Measurements from ENCODE around the gene SNX25. TPM values are rescaled to one million over a fixed set of nuclear protein-coding genes. Genes with fewer than 3 reads are reported as not detected.

The SNX25 gene
- total RNA-seq, 1 donor from 2014 or later = 74.7 TPM

DNA sequence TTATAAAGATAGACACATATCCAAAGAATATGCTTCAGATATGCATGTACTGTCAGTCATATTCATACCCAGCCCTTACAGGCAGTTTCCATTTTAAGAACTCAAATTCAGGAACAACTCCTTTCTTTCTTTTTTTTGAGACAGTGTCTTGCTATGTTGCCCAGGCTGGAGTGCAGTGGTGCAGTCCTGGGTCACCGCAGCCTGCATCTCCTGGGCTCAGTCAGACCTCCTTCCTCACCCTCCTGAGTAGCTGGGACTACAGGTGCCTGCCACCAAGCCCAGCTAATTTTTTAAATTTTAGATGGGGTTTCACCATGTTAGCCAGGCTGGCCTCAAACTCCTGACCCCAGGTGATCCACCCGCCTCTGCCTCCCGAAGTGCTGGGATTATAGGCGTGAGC is 34.5 kb downstream of the SNX25 start:
- intact Hi-C loops (cut with DNase I) = no loop called here
- H3K27ac ChIP-seq = no peak overlapping the region
- H3K4me1 ChIP-seq = peaks cover 10% of the 10 kb centered on the region
- DNase-seq (no peak), ATAC-seq (peak in 1 of 2 donors; percentile 35)
- H3K36me3 ChIP-seq = peaks cover 11% of the 10 kb centered on the region
- no peak overlapping the region for H3K4me3 ChIP-seq
- no peaks in the 10 kb centered on the region for H3K9me3 ChIP-seq
- TF ChIP-seq, protein P1, sequence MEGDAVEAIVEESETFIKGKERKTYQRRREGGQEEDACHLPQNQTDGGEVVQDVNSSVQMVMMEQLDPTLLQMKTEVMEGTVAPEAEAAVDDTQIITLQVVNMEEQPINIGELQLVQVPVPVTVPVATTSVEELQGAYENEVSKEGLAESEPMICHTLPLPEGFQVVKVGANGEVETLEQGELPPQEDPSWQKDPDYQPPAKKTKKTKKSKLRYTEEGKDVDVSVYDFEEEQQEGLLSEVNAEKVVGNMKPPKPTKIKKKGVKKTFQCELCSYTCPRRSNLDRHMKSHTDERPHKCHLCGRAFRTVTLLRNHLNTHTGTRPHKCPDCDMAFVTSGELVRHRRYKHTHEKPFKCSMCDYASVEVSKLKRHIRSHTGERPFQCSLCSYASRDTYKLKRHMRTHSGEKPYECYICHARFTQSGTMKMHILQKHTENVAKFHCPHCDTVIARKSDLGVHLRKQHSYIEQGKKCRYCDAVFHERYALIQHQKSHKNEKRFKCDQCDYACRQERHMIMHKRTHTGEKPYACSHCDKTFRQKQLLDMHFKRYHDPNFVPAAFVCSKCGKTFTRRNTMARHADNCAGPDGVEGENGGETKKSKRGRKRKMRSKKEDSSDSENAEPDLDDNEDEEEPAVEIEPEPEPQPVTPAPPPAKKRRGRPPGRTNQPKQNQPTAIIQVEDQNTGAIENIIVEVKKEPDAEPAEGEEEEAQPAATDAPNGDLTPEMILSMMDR (IDR thresholded peaks at IDR 0.05) = no peak
- H3K27me3 ChIP-seq (ENCODE audit: low read depth) = no peaks in the 10 kb centered on the region

DNA sequence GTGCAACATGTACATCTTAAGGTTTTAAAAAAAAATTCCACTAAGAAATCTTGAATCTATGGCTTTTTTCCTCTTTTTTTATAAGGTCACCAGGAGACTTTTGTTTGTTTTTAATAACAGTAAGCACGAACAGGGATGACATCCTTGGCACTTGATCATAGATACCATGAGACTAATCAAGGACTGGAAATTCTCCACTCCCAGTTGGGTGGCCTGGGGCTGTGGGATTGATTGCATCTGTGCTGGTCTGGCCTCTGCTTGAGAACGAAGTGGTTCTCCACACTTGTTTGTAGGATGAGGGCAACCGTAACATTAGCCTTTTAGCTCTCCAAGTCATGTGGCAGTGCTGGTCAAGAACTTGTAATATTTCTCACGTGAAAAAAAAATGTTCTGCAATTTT is 35.4 kb downstream of the SNX25 start:
- Histone ChIP-seq H3K36me3 (peaks cover 11% of the 10 kb centered on the region), H3K27ac (no peak overlapping the region), H3K9me3 (no peaks in the 10 kb centered on the region), H3K4me3 (no peak overlapping the region), H3K4me1 (peaks cover 10% of the 10 kb centered on the region), H3K27me3 (ENCODE audit: low read depth) (no peaks in the 10 kb centered on the region)
- intact Hi-C loops (cut with DNase I) = no loop called here
- ATAC-seq = peak in 1 of 2 donors; percentile 44
- DNase-seq = no peak
- TF ChIP-seq, protein P1 (IDR thresholded peaks at IDR 0.05) = no peak

DNA sequence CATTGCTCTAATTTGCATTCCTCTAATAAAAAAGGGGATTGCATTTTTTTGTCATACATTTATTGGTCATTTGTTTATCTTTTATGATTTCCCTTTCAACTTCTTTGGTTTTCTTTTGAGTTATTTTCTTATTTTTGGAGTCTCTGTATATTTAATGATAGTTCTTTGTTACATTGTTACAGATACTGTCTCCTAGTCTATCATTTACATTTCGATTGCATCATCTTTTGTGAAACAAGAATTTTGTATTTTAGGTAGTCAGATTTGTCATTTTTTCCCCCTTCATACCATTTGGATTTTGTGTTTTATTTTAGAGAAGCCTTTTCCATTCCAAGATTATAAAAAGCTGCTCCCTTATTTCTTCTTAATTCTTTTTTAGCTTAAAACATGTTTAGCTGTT is 37.1 kb downstream of the SNX25 start:
- intact Hi-C loops (cut with DNase I) = no loop called here
- DNase-seq (no peak), ATAC-seq (no peak)
- H3K36me3 ChIP-seq = peaks cover 11% of the 10 kb centered on the region
- H3K9me3 ChIP-seq = no peaks in the 10 kb centered on the region
- no peaks in the 10 kb centered on the region for H3K27me3 ChIP-seq (ENCODE audit: low read depth)
- no peak overlapping the region for H3K4me3 ChIP-seq
- H3K4me1 ChIP-seq = peaks cover 10% of the 10 kb centered on the region
- TF ChIP-seq, protein P1 (IDR thresholded peaks at IDR 0.05) = no peak
- no peak overlapping the region for H3K27ac ChIP-seq

DNA sequence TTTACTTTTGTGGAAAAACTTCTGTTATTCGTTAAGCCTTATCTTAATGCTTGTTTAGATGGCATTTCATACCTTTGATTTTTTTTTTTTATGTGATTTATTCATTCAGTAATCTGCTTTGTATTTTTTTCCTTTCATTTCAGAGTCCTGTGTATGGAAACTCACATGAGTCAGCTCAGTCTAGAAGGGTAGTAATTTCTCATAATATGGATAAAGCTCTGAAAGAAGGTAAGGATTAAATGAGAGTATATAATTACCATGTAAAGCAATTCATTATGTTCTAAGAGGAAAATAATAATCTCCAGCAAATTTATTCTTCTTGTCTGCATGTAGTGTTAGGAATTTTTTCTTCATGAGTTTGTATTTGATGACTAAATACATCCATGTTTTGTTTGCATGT is 37.8 kb downstream of the SNX25 start:
- no peak for ATAC-seq
- intact Hi-C loops (cut with DNase I) = no loop called here
- Histone ChIP-seq H3K9me3 (no peaks in the 10 kb centered on the region), H3K27ac (no peak overlapping the region), H3K27me3 (ENCODE audit: low read depth) (no peaks in the 10 kb centered on the region), H3K4me3 (no peak overlapping the region), H3K36me3 (peaks cover 11% of the 10 kb centered on the region), H3K4me1 (peaks cover 16% of the 10 kb centered on the region)
- DNase-seq = no peak
- TF ChIP-seq, protein P1 (IDR thresholded peaks at IDR 0.05) = no peak

DNA sequence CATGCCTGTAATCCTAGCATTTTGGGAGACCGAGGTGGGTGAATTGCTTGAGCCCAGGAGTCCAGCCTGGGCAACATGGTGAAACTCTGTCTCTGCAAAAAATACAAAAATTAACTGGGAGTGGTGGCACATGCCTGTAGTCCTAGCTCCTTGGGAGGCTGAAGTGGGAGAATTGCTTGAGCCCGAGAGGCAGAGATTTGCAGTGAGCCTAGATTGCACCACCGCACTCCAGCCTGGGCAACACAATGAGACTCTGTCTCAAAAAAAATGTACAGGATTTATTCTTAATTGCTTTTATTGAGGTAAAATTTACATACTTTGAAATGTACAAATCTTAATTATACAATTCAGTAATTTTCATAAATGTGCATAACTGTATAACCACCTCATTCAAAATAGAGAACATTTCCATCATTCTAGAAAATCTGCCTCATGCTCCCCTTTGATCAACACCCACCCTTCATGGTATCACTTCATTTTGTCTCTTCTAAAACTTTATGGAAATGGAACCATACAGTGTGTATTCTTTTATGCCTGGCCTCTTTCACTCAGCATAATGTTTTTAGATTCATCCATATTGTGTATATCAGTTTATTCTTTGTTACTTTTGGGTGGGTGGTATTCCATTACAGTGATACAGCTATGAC is 39.1 kb downstream of the SNX25 start:
- Histone ChIP-seq H3K4me1 (peaks cover 16% of the 10 kb centered on the region), H3K4me3 (no peak overlapping the region), H3K27ac (no peak overlapping the region), H3K27me3 (ENCODE audit: low read depth) (no peaks in the 10 kb centered on the region), H3K36me3 (peaks cover 11% of the 10 kb centered on the region), H3K9me3 (no peaks in the 10 kb centered on the region)
- TF ChIP-seq, protein P1 (IDR thresholded peaks at IDR 0.05) = no peak
- ATAC-seq = no peak
- intact Hi-C loops (cut with DNase I) = no loop called here
- DNase-seq = no peak

All from lower lobe of right lung (tissue), 2 donors.